ENCODE measurements around the gene SULT1E1.

SULT1E1 gene

GRCh38 chr4:69848028-69848427, 11.9 kb downstream of the SULT1E1 start:
- H3K4me1 ChIP-seq (ENCODE audit: low read length), result peaks cover 7% of the 10 kb centered on the region; the same call in 1 of the 2 replicates
- no peak overlapping the region for H2AFZ ChIP-seq (ENCODE audit: low read length)
- TF ChIP-seq, protein P1, sequence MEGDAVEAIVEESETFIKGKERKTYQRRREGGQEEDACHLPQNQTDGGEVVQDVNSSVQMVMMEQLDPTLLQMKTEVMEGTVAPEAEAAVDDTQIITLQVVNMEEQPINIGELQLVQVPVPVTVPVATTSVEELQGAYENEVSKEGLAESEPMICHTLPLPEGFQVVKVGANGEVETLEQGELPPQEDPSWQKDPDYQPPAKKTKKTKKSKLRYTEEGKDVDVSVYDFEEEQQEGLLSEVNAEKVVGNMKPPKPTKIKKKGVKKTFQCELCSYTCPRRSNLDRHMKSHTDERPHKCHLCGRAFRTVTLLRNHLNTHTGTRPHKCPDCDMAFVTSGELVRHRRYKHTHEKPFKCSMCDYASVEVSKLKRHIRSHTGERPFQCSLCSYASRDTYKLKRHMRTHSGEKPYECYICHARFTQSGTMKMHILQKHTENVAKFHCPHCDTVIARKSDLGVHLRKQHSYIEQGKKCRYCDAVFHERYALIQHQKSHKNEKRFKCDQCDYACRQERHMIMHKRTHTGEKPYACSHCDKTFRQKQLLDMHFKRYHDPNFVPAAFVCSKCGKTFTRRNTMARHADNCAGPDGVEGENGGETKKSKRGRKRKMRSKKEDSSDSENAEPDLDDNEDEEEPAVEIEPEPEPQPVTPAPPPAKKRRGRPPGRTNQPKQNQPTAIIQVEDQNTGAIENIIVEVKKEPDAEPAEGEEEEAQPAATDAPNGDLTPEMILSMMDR (IDR thresholded peaks at IDR 0.05; ENCODE audit: low read length), result no peak
- TF ChIP-seq EZH2 (optimal IDR thresholded peaks at IDR 0.05; ENCODE audit: low read depth, low read length), result no peak
- TF ChIP-seq EZH2phosphoT487 (IDR thresholded peaks at IDR 0.05; ENCODE audit: low read length), result no peak
- no peak overlapping the region for H3K27ac ChIP-seq (ENCODE audit: low read length)
- H3K36me3 ChIP-seq (replicated peaks; ENCODE audit: insufficient read depth, low read length), result no peaks in the 10 kb centered on the region
- H3K9ac ChIP-seq (ENCODE audit: low read length), result no peak overlapping the region
- H4K20me1 ChIP-seq (ENCODE audit: insufficient read depth, low read length), result no peaks in the 10 kb centered on the region
- peaks cover 10% of the 10 kb centered on the region; the same call in 1 of the 2 replicates for H3F3A ChIP-seq (ENCODE audit: insufficient read depth, low read length)
- no peak overlapping the region for H3K4me3 ChIP-seq (ENCODE audit: low read length)
- H3K27me3 ChIP-seq (replicated peaks; ENCODE audit: insufficient read depth, low read length), result no peaks in the 10 kb centered on the region
- no peaks in the 10 kb centered on the region for H3K9me3 ChIP-seq (replicated peaks; ENCODE audit: insufficient read depth, low read length)
- DNase-seq, result no peak
- no peaks in the 10 kb centered on the region for H3K79me2 ChIP-seq (ENCODE audit: low read length)
- H3K9me2 ChIP-seq (replicated peaks; ENCODE audit: insufficient read depth, low read length), result no peaks in the 10 kb centered on the region
- no peak overlapping the region for H3K4me2 ChIP-seq (ENCODE audit: low read depth, low read length)

DNA sequence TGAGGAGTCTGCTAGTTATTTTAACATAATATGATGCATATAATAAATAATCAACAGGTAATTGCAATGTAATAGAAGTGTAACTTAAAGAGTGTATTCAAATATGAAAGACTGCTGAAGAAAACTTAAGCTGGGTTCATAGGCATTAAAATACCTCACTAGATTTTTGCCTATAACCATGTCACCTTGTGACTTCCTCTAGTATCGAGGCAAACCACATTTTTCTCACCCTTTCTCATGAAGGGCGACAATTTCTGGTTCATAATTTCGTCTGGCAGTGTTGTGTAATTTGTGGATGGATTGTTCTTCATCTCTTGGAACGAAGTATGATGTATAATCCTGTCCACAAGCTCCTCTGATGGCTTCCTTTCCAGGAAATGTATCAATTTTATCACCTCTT, 16.0 kb downstream of the SULT1E1 start:
- no peaks in the 10 kb centered on the region for H3K4me1 ChIP-seq (ENCODE audit: low read length)
- H3K27ac ChIP-seq (ENCODE audit: low read length), result no peak overlapping the region
- H3K9me2 ChIP-seq (replicated peaks; ENCODE audit: insufficient read depth, low read length), result no peaks in the 10 kb centered on the region
- H3K4me3 ChIP-seq (ENCODE audit: low read length), result no peak overlapping the region
- TF ChIP-seq, protein P1 (IDR thresholded peaks at IDR 0.05; ENCODE audit: low read length), result no peak
- TF ChIP-seq EZH2 (optimal IDR thresholded peaks at IDR 0.05; ENCODE audit: low read depth, low read length) (no peak), EZH2phosphoT487 (IDR thresholded peaks at IDR 0.05; ENCODE audit: low read length) (no peak)
- no peaks in the 10 kb centered on the region for H3K9me3 ChIP-seq (replicated peaks; ENCODE audit: insufficient read depth, low read length)
- H3K4me2 ChIP-seq (ENCODE audit: low read depth, low read length), result no peak overlapping the region
- no peaks in the 10 kb centered on the region for H3F3A ChIP-seq (ENCODE audit: insufficient read depth, low read length)
- H3K36me3 ChIP-seq (replicated peaks; ENCODE audit: insufficient read depth, low read length), result no peaks in the 10 kb centered on the region
- H3K27me3 ChIP-seq (replicated peaks; ENCODE audit: insufficient read depth, low read length), result no peaks in the 10 kb centered on the region
- H2AFZ ChIP-seq (ENCODE audit: low read length), result no peak overlapping the region
- no peaks in the 10 kb centered on the region for H4K20me1 ChIP-seq (ENCODE audit: insufficient read depth, low read length)
- H3K9ac ChIP-seq (ENCODE audit: low read length), result no peak overlapping the region
- DNase-seq, result no peak
- no peaks in the 10 kb centered on the region for H3K79me2 ChIP-seq (ENCODE audit: low read length)

DNA sequence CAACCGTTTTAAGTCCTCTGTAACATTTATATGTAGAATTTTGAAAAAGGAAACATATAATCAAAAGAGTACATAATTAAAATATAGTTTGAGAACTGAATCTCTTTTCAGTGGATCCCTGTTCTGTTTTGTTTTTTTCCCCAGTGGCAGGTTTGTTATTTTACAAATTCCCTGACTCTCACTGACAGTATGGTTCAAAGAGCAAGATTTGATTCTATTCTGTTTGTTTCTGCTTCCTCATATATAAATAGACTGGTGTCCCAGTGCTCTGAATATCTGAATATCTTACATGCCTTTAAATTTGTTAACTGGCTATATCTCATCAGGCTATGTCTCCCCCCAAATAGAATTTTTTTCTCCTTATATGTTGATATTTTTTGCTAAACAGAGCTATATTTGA, 16.6 kb downstream of the SULT1E1 start:
- Histone ChIP-seq H4K20me1 (ENCODE audit: insufficient read depth, low read length) (no peaks in the 10 kb centered on the region), H3K4me1 (ENCODE audit: low read length) (no peaks in the 10 kb centered on the region), H3F3A (ENCODE audit: insufficient read depth, low read length) (no peaks in the 10 kb centered on the region), H3K4me3 (ENCODE audit: low read length) (no peak overlapping the region), H3K4me2 (ENCODE audit: low read depth, low read length) (no peak overlapping the region), H3K79me2 (ENCODE audit: low read length) (no peaks in the 10 kb centered on the region), H3K9me3 (replicated peaks; ENCODE audit: insufficient read depth, low read length) (no peaks in the 10 kb centered on the region), H2AFZ (ENCODE audit: low read length) (no peak overlapping the region), H3K9me2 (replicated peaks; ENCODE audit: insufficient read depth, low read length) (no peaks in the 10 kb centered on the region), H3K27me3 (replicated peaks; ENCODE audit: insufficient read depth, low read length) (no peaks in the 10 kb centered on the region), H3K9ac (ENCODE audit: low read length) (no peak overlapping the region), H3K36me3 (replicated peaks; ENCODE audit: insufficient read depth, low read length) (no peaks in the 10 kb centered on the region), H3K27ac (ENCODE audit: low read length) (no peak overlapping the region)
- no peak for TF ChIP-seq EZH2phosphoT487 (IDR thresholded peaks at IDR 0.05; ENCODE audit: low read length)
- no peak for TF ChIP-seq EZH2 (optimal IDR thresholded peaks at IDR 0.05; ENCODE audit: low read depth, low read length)
- TF ChIP-seq, protein P1 (IDR thresholded peaks at IDR 0.05; ENCODE audit: low read length), result no peak
- no peak for DNase-seq
